ENCODE measurements around the gene KCNMB3.
"Not testable (repeated sequence)": the region's sequence is repeated elsewhere in the genome, so short reads cannot be mapped to it uniquely, and the experiment has no call there.

- not testable (repeated sequence) for TF ChIP-seq POLR2A (IDR thresholded peaks at IDR 0.05; ENCODE audit: low read length); ZNF302 (CRISPR knock-in tag; IDR thresholded peaks at IDR 0.05); CTCF (IDR thresholded peaks at IDR 0.05); RAD21 (conservative IDR thresholded peaks at IDR 0.05 in 1 of 2, IDR thresholded peaks at IDR 0.05 in 1 of 2); TFCP2L1 (CRISPR knock-in tag; IDR thresholded peaks at IDR 0.05); RFX5 (IDR thresholded peaks at IDR 0.05); CEBPB (IDR thresholded peaks at IDR 0.05); JUNB (IDR thresholded peaks at IDR 0.05); KDM1A (IDR thresholded peaks at IDR 0.05; ENCODE audit: low read depth); BHLHE40 (IDR thresholded peaks at IDR 0.05; ENCODE audit: low read depth, low read length); PHF8 (IDR thresholded peaks at IDR 0.05; ENCODE audit: borderline replicate concordance, low read depth)
- TF ChIP-seq, protein P1, sequence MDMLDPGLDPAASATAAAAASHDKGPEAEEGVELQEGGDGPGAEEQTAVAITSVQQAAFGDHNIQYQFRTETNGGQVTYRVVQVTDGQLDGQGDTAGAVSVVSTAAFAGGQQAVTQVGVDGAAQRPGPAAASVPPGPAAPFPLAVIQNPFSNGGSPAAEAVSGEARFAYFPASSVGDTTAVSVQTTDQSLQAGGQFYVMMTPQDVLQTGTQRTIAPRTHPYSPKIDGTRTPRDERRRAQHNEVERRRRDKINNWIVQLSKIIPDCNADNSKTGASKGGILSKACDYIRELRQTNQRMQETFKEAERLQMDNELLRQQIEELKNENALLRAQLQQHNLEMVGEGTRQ (IDR thresholded peaks at IDR 0.05) = not testable (repeated sequence)
- TF ChIP-seq, protein P2, sequence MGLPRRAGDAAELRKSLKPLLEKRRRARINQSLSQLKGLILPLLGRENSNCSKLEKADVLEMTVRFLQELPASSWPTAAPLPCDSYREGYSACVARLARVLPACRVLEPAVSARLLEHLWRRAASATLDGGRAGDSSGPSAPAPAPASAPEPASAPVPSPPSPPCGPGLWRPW (IDR thresholded peaks at IDR 0.05) = not testable (repeated sequence)
- TF ChIP-seq, protein P3, sequence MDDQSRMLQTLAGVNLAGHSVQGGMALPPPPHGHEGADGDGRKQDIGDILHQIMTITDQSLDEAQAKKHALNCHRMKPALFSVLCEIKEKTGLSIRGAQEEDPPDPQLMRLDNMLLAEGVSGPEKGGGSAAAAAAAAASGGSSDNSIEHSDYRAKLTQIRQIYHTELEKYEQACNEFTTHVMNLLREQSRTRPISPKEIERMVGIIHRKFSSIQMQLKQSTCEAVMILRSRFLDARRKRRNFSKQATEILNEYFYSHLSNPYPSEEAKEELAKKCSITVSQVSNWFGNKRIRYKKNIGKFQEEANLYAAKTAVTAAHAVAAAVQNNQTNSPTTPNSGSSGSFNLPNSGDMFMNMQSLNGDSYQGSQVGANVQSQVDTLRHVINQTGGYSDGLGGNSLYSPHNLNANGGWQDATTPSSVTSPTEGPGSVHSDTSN (IDR thresholded peaks at IDR 0.05) = not testable (repeated sequence)
Measured at GRCh38 chr3:179259959-179260756, 9.2 kb upstream of the KCNMB3 start.

All from A549 (cell line).